ENCODE results near the gene TAF8.

TAF8 gene

GRCh38 chr6:42100029-42100901 is 49.9 kb downstream of the TAF8 start:
- DNase-seq, result no peak

- no peak for DNase-seq
Observed at GRCh38 chr6:42101186-42101657, 50.9 kb downstream of the TAF8 start.

GRCh38 chr6:42103216-42103615 is 52.9 kb downstream of the TAF8 start:
- DNase-seq, result no peak

GRCh38 chr6:42103753-42104094 is 53.4 kb downstream of the TAF8 start:
- no peak for DNase-seq

GRCh38 chr6:42104095-42104803 is 53.9 kb downstream of the TAF8 start:
- no peak for DNase-seq

GRCh38 chr6:42104804-42105125 is 54.4 kb downstream of the TAF8 start:
- no peak for DNase-seq

- DNase-seq, result no peak
Observed at GRCh38 chr6:42105156-42105648, 54.9 kb downstream of the TAF8 start.

- no peak for DNase-seq
Observed at GRCh38 chr6:42105709-42106108, 55.4 kb downstream of the TAF8 start.

- DNase-seq, result no peak
Observed at GRCh38 chr6:42106112-42107023, 56.0 kb downstream of the TAF8 start.

- DNase-seq, result no peak
Observed at GRCh38 chr6:42108071-42108470, 57.7 kb downstream of the TAF8 start.

- DNase-seq, result no peak
Observed at GRCh38 chr6:42110683-42111082, 60.4 kb downstream of the TAF8 start.

GRCh38 chr6:42112351-42112750 is 62.0 kb downstream of the TAF8 start:
- no peak for DNase-seq

- peak; percentile 53 for DNase-seq
Observed at GRCh38 chr6:42113936-42114636, 63.8 kb downstream of the TAF8 start.

- DNase-seq, result no peak
Observed at GRCh38 chr6:42117843-42118161, 67.5 kb downstream of the TAF8 start.

- DNase-seq, result peak; percentile 42
Observed at GRCh38 chr6:42118162-42119001, 68.1 kb downstream of the TAF8 start.

GRCh38 chr6:42120895-42121865 is 70.9 kb downstream of the TAF8 start:
- DNase-seq, result no peak

GRCh38 chr6:42123379-42124103 is 73.2 kb downstream of the TAF8 start:
- no peak for DNase-seq

GRCh38 chr6:42124223-42124836 is 74.0 kb downstream of the TAF8 start:
- no peak for DNase-seq

- no peak for DNase-seq
Observed at GRCh38 chr6:42125231-42125630, 74.9 kb downstream of the TAF8 start.

All from NCI-H69 (cell line).